Measurements from ENCODE around the gene CACNA1A. TPM values are rescaled to one million over a fixed set of nuclear protein-coding genes. Genes with fewer than 3 reads are reported as not detected.

The CACNA1A gene
- total RNA-seq, 2 donors from 2014 or later: 0.27 to 2.3 TPM

DNA sequence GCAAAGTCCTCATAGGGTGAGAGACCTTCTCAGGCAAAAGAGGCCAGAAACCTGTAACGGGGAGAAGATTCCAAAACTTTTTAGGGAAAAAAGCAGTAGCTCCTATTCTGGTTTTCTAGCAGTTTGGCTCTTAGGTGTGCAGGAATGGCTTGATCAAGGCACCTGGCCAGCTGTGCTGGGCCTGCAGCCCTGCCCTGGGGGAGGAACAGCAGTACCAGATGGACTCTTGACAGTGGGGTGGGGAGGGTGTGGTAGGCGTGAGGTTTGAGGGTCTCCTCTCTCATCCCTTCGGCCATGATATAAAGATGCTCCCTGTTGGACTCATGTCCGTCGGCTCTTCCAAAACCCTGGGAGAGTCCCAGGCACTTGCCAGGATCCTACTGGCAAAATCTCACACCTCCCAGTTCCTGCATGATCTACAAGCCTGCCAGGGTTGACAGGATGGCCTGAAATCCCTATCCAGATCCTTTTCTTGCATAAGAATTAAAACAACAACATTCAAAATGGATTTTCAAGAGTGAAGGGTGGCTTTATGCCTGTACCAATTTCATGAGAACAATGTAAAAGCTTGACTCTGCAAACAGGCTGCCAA, 235.7 kb downstream of the CACNA1A start:
- H3K9me3 ChIP-seq: no peaks in the 10 kb centered on the region
- no peak for TF ChIP-seq CTCF (IDR thresholded peaks at IDR 0.05)
- DNase-seq (ENCODE audit: low spot score) (no peak), ATAC-seq (ENCODE audit: insufficient number of reproducible peaks, low FRiP score, low read depth) (no peak)
- no peak overlapping the region for H3K4me3 ChIP-seq
- no peak overlapping the region for H3K27ac ChIP-seq
- H3K4me1 ChIP-seq (ENCODE audit: control insufficient read depth in 1 of 2, low read depth in 2 of 2): no peaks in the 10 kb centered on the region
- no peaks in the 10 kb centered on the region for H3K36me3 ChIP-seq
- no peaks in the 10 kb centered on the region for H3K27me3 ChIP-seq (replicated peaks; ENCODE audit: insufficient read depth)

- no peaks in the 10 kb centered on the region for H3K9me3 ChIP-seq
- ATAC-seq (ENCODE audit: insufficient number of reproducible peaks, low FRiP score, low read depth) (no peak), DNase-seq (ENCODE audit: low spot score) (no peak)
- no peaks in the 10 kb centered on the region for H3K4me1 ChIP-seq (ENCODE audit: control insufficient read depth in 1 of 2, low read depth in 2 of 2)
- TF ChIP-seq CTCF (IDR thresholded peaks at IDR 0.05): no peak
- no peaks in the 10 kb centered on the region for H3K27me3 ChIP-seq (replicated peaks; ENCODE audit: insufficient read depth)
- H3K36me3 ChIP-seq: no peaks in the 10 kb centered on the region
- H3K4me3 ChIP-seq: no peak overlapping the region
- no peak overlapping the region for H3K27ac ChIP-seq
These were observed 236.9 kb downstream of the CACNA1A start for GRCh38 chr19:13269348-13269747.

- H3K4me3 ChIP-seq: no peak overlapping the region
- DNase-seq (ENCODE audit: low spot score) (no peak), ATAC-seq (ENCODE audit: insufficient number of reproducible peaks, low FRiP score, low read depth) (no peak)
- H3K27me3 ChIP-seq (replicated peaks; ENCODE audit: insufficient read depth): no peaks in the 10 kb centered on the region
- H3K27ac ChIP-seq: no peak overlapping the region
- no peaks in the 10 kb centered on the region for H3K9me3 ChIP-seq
- TF ChIP-seq CTCF (IDR thresholded peaks at IDR 0.05): no peak
- no peaks in the 10 kb centered on the region for H3K4me1 ChIP-seq (ENCODE audit: control insufficient read depth in 1 of 2, low read depth in 2 of 2)
- no peaks in the 10 kb centered on the region for H3K36me3 ChIP-seq
These were observed 238.4 kb downstream of the CACNA1A start for GRCh38 chr19:13267889-13268288.

GRCh38 chr19:13267131-13267530, 239.1 kb downstream of the CACNA1A start:
- Histone ChIP-seq H3K27me3 (replicated peaks; ENCODE audit: insufficient read depth) (no peaks in the 10 kb centered on the region), H3K9me3 (no peaks in the 10 kb centered on the region), H3K4me3 (no peak overlapping the region), H3K27ac (no peak overlapping the region), H3K36me3 (no peaks in the 10 kb centered on the region), H3K4me1 (ENCODE audit: control insufficient read depth in 1 of 2, low read depth in 2 of 2) (no peaks in the 10 kb centered on the region)
- no peak for TF ChIP-seq CTCF (IDR thresholded peaks at IDR 0.05)
- no peak for ATAC-seq (ENCODE audit: insufficient number of reproducible peaks, low FRiP score, low read depth)
- DNase-seq (ENCODE audit: low spot score): no peak

- TF ChIP-seq CTCF (IDR thresholded peaks at IDR 0.05): peak; percentile 62
- H3K27me3 ChIP-seq (replicated peaks; ENCODE audit: insufficient read depth): no peaks in the 10 kb centered on the region
- no peaks in the 10 kb centered on the region for H3K4me1 ChIP-seq (ENCODE audit: control insufficient read depth in 1 of 2, low read depth in 2 of 2)
- no peak overlapping the region for H3K4me3 ChIP-seq
- no peak overlapping the region for H3K27ac ChIP-seq
- DNase-seq (ENCODE audit: low spot score) (no peak), ATAC-seq (ENCODE audit: insufficient number of reproducible peaks, low FRiP score, low read depth) (no peak)
- no peaks in the 10 kb centered on the region for H3K36me3 ChIP-seq
- no peaks in the 10 kb centered on the region for H3K9me3 ChIP-seq
These were observed 243.8 kb downstream of the CACNA1A start for GRCh38 chr19:13262450-13262849.

Data from thoracic aorta (tissue), 2 donors.